Measurements from ENCODE around the gene TAL2.

GRCh38 chr9:105661011-105661410 is 1.2 kb upstream of the TAL2 start:
- TF ChIP-seq EZH2 (IDR thresholded peaks at IDR 0.05; ENCODE audit: borderline replicate concordance, low read depth, low read length, severe bottlenecking) (no peak), CTCF (IDR thresholded peaks at IDR 0.05; ENCODE audit: extremely low read depth in 1 of 2, insufficient read depth in 1 of 2, low read depth in 1 of 2, low read length in 2 of 2) (no peak), POLR2A (IDR thresholded peaks at IDR 0.05; ENCODE audit: low read depth, low read length) (no peak), POLR2AphosphoS5 (IDR thresholded peaks at IDR 0.05; ENCODE audit: insufficient read depth, low read depth, low read length) (no peak), MYC (IDR thresholded peaks at IDR 0.05; ENCODE audit: low read depth, low read length) (no peak), JUN (IDR thresholded peaks at IDR 0.05; ENCODE audit: borderline replicate concordance, insufficient read depth, insufficient read length, low read depth) (no peak), MAX (IDR thresholded peaks at IDR 0.05; ENCODE audit: insufficient read depth, insufficient read length) (no peak), GATA2 (IDR thresholded peaks at IDR 0.05; ENCODE audit: insufficient read depth, insufficient read length, low read depth, low read length) (no peak)
